ENCODE data around the gene IGFL3. TPM values are rescaled to one million over a fixed set of nuclear protein-coding genes. Genes with fewer than 3 reads are reported as not detected.

IGFL3 gene
- total and polyA plus RNA-seq, 9 of the 15 experiments (the other 6 are each of a cell fraction or from before 2014, with no cell fraction given) = not detected

- no peaks in the 10 kb centered on the region for H3K4me1 ChIP-seq (replicated peaks in 1 of 2; ENCODE audit: control insufficient read depth in 2 of 2, insufficient read depth in 2 of 2, low read length in 2 of 2)
- no peak overlapping the region for H3K9ac ChIP-seq (ENCODE audit: insufficient read depth in 1 of 2, low read depth in 2 of 2, low read length in 2 of 2)
- H3K4me3 ChIP-seq = no peak overlapping the region
- no TSS peak for BruUV-seq (replicated peaks)
- intact Hi-C loops (cut with micrococcal nuclease) = no loop called here
- no peak for FAIRE-seq
- POLR2A ChIA-PET = no interaction called here
- no peaks in the 10 kb centered on the region for H4K20me1 ChIP-seq (replicated peaks; ENCODE audit: control insufficient read depth, insufficient read depth, low read length)
- no peaks in the 10 kb centered on the region for H3K9me1 ChIP-seq (ENCODE audit: control insufficient read depth, insufficient read depth, low read length)
- 2% methylated on average over 3 of the region's 3 CpGs for WGBS (ENCODE audit: insufficient coverage, low coverage, missing lambda C conversion rate)
- in situ Hi-C loops (cut with MboI) = no loop called here
- no peaks in the 10 kb centered on the region for H3K9me3 ChIP-seq (replicated peaks; ENCODE audit: control insufficient read depth, insufficient read depth, low read depth, low read length)
- TF ChIP-seq MAFG (tag; conservative IDR thresholded peaks at IDR 0.05) (peak; percentile 80), ZNF224 (CRISPR knock-in tag; IDR thresholded peaks at IDR 0.05) (no peak), MAFK (IDR thresholded peaks at IDR 0.05; ENCODE audit: low read length) (peak; percentile 38; the same call in 1 of the 2 replicates), ZNF316 (IDR thresholded peaks at IDR 0.05) (no peak), MAFF (IDR thresholded peaks at IDR 0.05; ENCODE audit: low read length) (peak; percentile 54; the same call in 1 of the 2 replicates), NFE2L1 (tag; IDR thresholded peaks at IDR 0.05; ENCODE audit: borderline replicate concordance, low read depth) (0 out of 2 replicates have a peak, but pooled peaks have one; percentile 17), C11orf30 (IDR thresholded peaks at IDR 0.05; ENCODE audit: low read depth) (peak; percentile 67; the same call in 1 of the 2 replicates), NFE2 (IDR thresholded peaks at IDR 0.05; ENCODE audit: low read depth) (peak; percentile 75)
- H2AFZ ChIP-seq (ENCODE audit: low read depth, low read length) = no peak overlapping the region
- H3K27ac ChIP-seq (ENCODE audit: extremely low read depth, low read depth, low read length) = no peak overlapping the region
- H3K27me3 ChIP-seq (ENCODE audit: control insufficient read depth in 2 of 2, insufficient read depth in 2 of 2, low read length in 2 of 2) = no peaks in the 10 kb centered on the region; a peak in 1 of 5 replicates
- no peak overlapping the region for H3K4me2 ChIP-seq (ENCODE audit: insufficient read depth, low read length)
- CTCF ChIA-PET (ENCODE audit: low intra/inter-chr PET ratio) = no interaction called here
- no peaks in the 10 kb centered on the region for H3K79me2 ChIP-seq (ENCODE audit: control insufficient read depth, insufficient read depth, low read length)
- DNase-seq (ENCODE audit: extremely low read depth in 1 of 4, low spot score in 3 of 4) = no peak
- no peak for ATAC-seq
- H3K36me3 ChIP-seq (ENCODE audit: control insufficient read depth, insufficient read depth, low read length) = no peaks in the 10 kb centered on the region
Measured at GRCh38 chr19:46144756-46145155, 20.3 kb upstream of the IGFL3 start.

GRCh38 chr19:46142294-46142693 is 17.8 kb upstream of the IGFL3 start:
- no TSS peak for BruUV-seq (replicated peaks)
- ChIA-PET CTCF (ENCODE audit: low intra/inter-chr PET ratio) (no interaction called here), POLR2A (no interaction called here)

More at GRCh38 chr19:46142294-46142693, 17.8 kb upstream of the IGFL3 start:
- Histone ChIP-seq H3K36me3 (ENCODE audit: control insufficient read depth, insufficient read depth, low read length) (no peaks in the 10 kb centered on the region), H3K9me3 (replicated peaks; ENCODE audit: control insufficient read depth, insufficient read depth, low read depth, low read length) (no peaks in the 10 kb centered on the region), H3K4me2 (ENCODE audit: insufficient read depth, low read length) (no peak overlapping the region), H3K4me3 (no peak overlapping the region), H4K20me1 (replicated peaks; ENCODE audit: control insufficient read depth, insufficient read depth, low read length) (0 out of 2 replicates have a peak, but pooled peaks cover 4% of the 10 kb centered on the region), H2AFZ (ENCODE audit: low read depth, low read length) (no peak overlapping the region), H3K27ac (ENCODE audit: extremely low read depth, low read depth, low read length) (no peak overlapping the region), H3K9ac (ENCODE audit: insufficient read depth in 1 of 2, low read depth in 2 of 2, low read length in 2 of 2) (no peak overlapping the region), H3K4me1 (replicated peaks in 1 of 2; ENCODE audit: control insufficient read depth in 2 of 2, insufficient read depth in 2 of 2, low read length in 2 of 2) (no peaks in the 10 kb centered on the region), H3K27me3 (ENCODE audit: control insufficient read depth in 2 of 2, insufficient read depth in 2 of 2, low read length in 2 of 2) (peaks cover 0 to 12% of the 10 kb centered on the region in 2 experiments; a peak in 3 of 5 replicates), H3K9me1 (ENCODE audit: control insufficient read depth, insufficient read depth, low read length) (no peaks in the 10 kb centered on the region), H3K79me2 (ENCODE audit: control insufficient read depth, insufficient read depth, low read length) (no peaks in the 10 kb centered on the region)
- 5% methylated on average over 4 of the region's 4 CpGs for WGBS (ENCODE audit: insufficient coverage, low coverage, missing lambda C conversion rate)
- in situ Hi-C loops (cut with MboI) (no loop called here), intact Hi-C loops (cut with micrococcal nuclease) (no loop called here)
- no peak for DNase-seq (ENCODE audit: extremely low read depth in 1 of 4, low spot score in 3 of 4)
- no peak for ATAC-seq
- TF ChIP-seq CEBPB (tag; IDR thresholded peaks at IDR 0.05) = peak; percentile 80
- no peak for TF ChIP-seq CEBPG (CRISPR knock-in tag; IDR thresholded peaks at IDR 0.05)
- peak; percentile 79 to 91 for TF ChIP-seq CEBPG (tag; conservative IDR thresholded peaks at IDR 0.05 in 1 of 2, IDR thresholded peaks at IDR 0.05 in 1 of 2)
- TF ChIP-seq NFRKB (IDR thresholded peaks at IDR 0.05; ENCODE audit: low read depth) = no peak
- no peak for FAIRE-seq

All from K562 (cell line).